Measurements from ENCODE around the gene SUSD5.

DNA sequence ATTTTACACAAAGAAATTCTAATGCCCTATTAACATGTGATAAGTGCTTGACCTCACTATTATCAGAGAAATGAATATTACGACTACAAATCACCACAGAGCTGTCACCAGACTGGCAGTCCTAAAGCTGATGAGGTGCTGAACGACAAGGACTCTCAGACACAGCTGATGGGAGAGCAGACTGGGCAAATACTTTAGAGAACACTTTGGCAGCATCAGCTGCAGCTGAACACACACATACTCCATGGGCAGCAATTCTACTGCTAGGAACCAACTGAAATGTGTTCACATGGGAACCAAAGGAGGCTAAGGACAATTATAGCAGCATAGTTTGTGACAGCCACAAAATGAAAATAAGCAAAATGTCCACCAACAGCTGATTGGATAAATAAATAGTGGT lies 45.5 kb downstream of the SUSD5 start:
- TF ChIP-seq, protein P1, sequence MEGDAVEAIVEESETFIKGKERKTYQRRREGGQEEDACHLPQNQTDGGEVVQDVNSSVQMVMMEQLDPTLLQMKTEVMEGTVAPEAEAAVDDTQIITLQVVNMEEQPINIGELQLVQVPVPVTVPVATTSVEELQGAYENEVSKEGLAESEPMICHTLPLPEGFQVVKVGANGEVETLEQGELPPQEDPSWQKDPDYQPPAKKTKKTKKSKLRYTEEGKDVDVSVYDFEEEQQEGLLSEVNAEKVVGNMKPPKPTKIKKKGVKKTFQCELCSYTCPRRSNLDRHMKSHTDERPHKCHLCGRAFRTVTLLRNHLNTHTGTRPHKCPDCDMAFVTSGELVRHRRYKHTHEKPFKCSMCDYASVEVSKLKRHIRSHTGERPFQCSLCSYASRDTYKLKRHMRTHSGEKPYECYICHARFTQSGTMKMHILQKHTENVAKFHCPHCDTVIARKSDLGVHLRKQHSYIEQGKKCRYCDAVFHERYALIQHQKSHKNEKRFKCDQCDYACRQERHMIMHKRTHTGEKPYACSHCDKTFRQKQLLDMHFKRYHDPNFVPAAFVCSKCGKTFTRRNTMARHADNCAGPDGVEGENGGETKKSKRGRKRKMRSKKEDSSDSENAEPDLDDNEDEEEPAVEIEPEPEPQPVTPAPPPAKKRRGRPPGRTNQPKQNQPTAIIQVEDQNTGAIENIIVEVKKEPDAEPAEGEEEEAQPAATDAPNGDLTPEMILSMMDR (IDR thresholded peaks at IDR 0.05): no peak
- TF ChIP-seq POLR2AphosphoS5 (IDR thresholded peaks at IDR 0.05) (no peak), EP300 (IDR thresholded peaks at IDR 0.05) (no peak)
